GM19438 (cell line): ENCODE data around the gene PHYKPL.
"Not testable (repeated sequence)": the region's sequence is repeated elsewhere in the genome, so short reads cannot be mapped to it uniquely, and the experiment has no call there.

Experiments used
- ATAC-seq: cut with Tn5 transposase; IDR thresholded peaks from one replicate; pipeline ENCODE4 v1.9.1; 2021; ENCODE audit warnings: low read depth; ENCODE audit not compliant: unreplicated experiment

PHYKPL gene

GRCh38 chr5:178240766-178241165 lies 8.2 kb upstream of the PHYKPL start:
- ATAC-seq = no peak

- no peak for ATAC-seq
Measured at GRCh38 chr5:178240341-178240741, 7.7 kb upstream of the PHYKPL start.

GRCh38 chr5:178239626-178240301 lies 7.2 kb upstream of the PHYKPL start:
- not testable (repeated sequence) for ATAC-seq

- no peak for ATAC-seq
Measured at GRCh38 chr5:178238711-178239592, 6.3 kb upstream of the PHYKPL start.

GRCh38 chr5:178238313-178238635 lies 5.7 kb upstream of the PHYKPL start:
- ATAC-seq = no peak

- ATAC-seq = no peak
Measured at GRCh38 chr5:178237431-178238312, 5.1 kb upstream of the PHYKPL start.

- ATAC-seq = no peak
Measured at GRCh38 chr5:178236679-178237078, 4.1 kb upstream of the PHYKPL start.

- no peak for ATAC-seq
Measured at GRCh38 chr5:178236126-178236525, 3.5 kb upstream of the PHYKPL start.

GRCh38 chr5:178235588-178235974 lies 3.0 kb upstream of the PHYKPL start:
- no peak for ATAC-seq

- ATAC-seq = no peak
Measured at GRCh38 chr5:178234750-178235587, 2.4 kb upstream of the PHYKPL start.

GRCh38 chr5:178234121-178234749 lies 1.6 kb upstream of the PHYKPL start:
- ATAC-seq = no peak

- ATAC-seq = peak; percentile 26
Measured at GRCh38 chr5:178232920-178233429, 373 bp upstream of the PHYKPL start.

- no peak for ATAC-seq
Measured at GRCh38 chr5:178231539-178232123, 971 bp downstream of the PHYKPL start.

- ATAC-seq = no peak
Measured at GRCh38 chr5:178230879-178231538, 1.6 kb downstream of the PHYKPL start.

GRCh38 chr5:178229861-178230260 lies 2.7 kb downstream of the PHYKPL start:
- no peak for ATAC-seq

GRCh38 chr5:178229111-178229510 lies 3.5 kb downstream of the PHYKPL start:
- not testable (repeated sequence) for ATAC-seq

- ATAC-seq = no peak
Measured at GRCh38 chr5:178228609-178229008, 4.0 kb downstream of the PHYKPL start.

GRCh38 chr5:178227929-178228328 lies 4.7 kb downstream of the PHYKPL start:
- ATAC-seq = no peak
